Measurements from ENCODE around the gene AKR1E2.

Gene AKR1E2

DNA sequence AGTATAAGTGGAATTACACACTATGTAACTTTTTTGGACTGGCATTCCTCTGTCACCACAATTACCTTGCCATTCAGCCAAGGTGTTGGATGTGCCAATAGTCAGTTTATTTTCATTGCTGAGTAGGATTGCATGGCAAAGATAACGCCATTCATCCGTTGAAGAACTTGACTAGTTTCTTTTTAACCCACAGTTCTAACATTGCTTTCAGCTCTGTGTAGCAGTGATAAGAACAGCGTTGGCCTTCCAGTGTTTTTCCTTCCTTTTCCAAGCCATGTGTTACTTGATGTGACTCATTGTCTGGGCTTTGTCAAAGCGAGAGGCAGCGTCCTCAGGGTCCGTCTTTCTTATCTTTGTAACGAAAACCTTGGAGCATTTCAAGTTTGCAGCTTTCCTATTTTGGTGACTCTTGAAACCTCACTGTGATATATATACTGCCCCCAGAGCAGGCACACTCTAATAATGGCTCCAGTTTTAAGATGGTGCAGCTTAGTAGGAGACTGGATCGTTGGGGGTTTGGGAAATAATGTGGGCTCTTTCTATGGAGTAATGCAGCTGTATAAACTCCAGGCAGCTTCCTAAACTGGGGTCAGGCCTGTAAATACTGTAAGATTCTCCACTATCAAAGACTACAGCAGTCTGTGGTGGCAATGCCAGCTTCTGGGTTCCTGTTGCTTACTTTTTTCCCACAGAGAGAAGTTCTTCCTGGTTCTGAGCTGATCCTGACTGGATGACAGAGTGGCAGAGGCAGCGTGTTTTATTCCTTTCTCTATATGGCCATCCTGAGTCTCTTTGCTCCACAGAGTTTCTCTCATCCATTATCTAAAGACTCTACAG lies 41.7 kb downstream of the AKR1E2 start:
- FAIRE-seq, result no peak
- no peak for DNase-seq (ENCODE audit: insufficient read length, low spot score)
- no peak for TF ChIP-seq SPI1 (IDR thresholded peaks at IDR 0.05; ENCODE audit: low read depth, low read length)
- TF ChIP-seq TAF1 (IDR thresholded peaks at IDR 0.05; ENCODE audit: low read depth, low read length), result no peak
- TF ChIP-seq PAX5 (IDR thresholded peaks at IDR 0.05; ENCODE audit: insufficient read depth, low read length, severe bottlenecking), result no peak
- TF ChIP-seq POLR2AphosphoS5 (IDR thresholded peaks at IDR 0.05; ENCODE audit: low read depth, low read length), result no peak
- no peak for TF ChIP-seq POU2F2 (IDR thresholded peaks at IDR 0.05; ENCODE audit: low read depth, low read length)
- no peak for TF ChIP-seq POLR2A (IDR thresholded peaks at IDR 0.05; ENCODE audit: low read depth, low read length)

DNA sequence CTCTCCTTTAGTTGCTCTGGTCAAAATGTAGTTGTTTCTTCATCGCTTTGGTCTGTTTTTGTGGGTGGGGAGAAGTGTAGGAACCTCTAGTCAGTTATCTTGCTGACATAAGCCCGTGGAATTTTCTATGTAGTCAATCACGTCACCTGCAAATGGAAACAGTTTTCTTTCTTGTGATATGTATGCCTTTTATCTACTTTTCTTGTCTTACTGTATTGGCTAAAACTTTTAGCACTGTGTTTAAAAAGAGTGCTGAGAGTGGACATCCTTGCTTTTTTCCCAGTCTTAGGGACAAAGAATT lies 42.3 kb downstream of the AKR1E2 start:
- DNase-seq (ENCODE audit: insufficient read length, low spot score) (no peak), FAIRE-seq (no peak)
- no peak for TF ChIP-seq POLR2AphosphoS5 (IDR thresholded peaks at IDR 0.05; ENCODE audit: low read depth, low read length)
- TF ChIP-seq TAF1 (IDR thresholded peaks at IDR 0.05; ENCODE audit: low read depth, low read length), result no peak
- no peak for TF ChIP-seq POU2F2 (IDR thresholded peaks at IDR 0.05; ENCODE audit: low read depth, low read length)
- TF ChIP-seq SPI1 (IDR thresholded peaks at IDR 0.05; ENCODE audit: low read depth, low read length), result no peak
- TF ChIP-seq POLR2A (IDR thresholded peaks at IDR 0.05; ENCODE audit: low read depth, low read length), result no peak
- TF ChIP-seq PAX5 (IDR thresholded peaks at IDR 0.05; ENCODE audit: insufficient read depth, low read length, severe bottlenecking), result no peak

DNA sequence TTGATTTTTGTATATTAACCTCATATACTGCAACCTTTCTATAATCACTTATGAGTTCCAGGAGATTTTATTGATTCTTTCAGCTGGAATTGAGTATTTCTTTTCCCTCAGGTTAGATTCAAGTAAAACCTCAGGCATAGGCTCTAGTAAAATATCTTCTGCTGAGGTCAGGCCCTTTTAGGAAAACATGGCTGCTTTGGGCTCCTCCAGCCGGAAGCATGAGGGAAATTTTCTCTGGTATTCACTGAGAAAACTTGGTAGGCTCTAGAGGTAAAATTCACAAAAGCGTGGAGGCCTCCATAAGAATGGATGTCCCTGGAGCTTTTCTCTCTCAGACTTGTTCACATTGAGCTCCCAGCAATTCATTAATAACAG lies 56.7 kb downstream of the AKR1E2 start:
- DNase-seq (ENCODE audit: insufficient read length, low spot score) (no peak), FAIRE-seq (no peak)
- TF ChIP-seq POLR2AphosphoS5 (IDR thresholded peaks at IDR 0.05; ENCODE audit: low read depth, low read length) (no peak), POLR2A (IDR thresholded peaks at IDR 0.05; ENCODE audit: low read depth, low read length) (no peak), POU2F2 (IDR thresholded peaks at IDR 0.05; ENCODE audit: low read depth, low read length) (no peak), SPI1 (IDR thresholded peaks at IDR 0.05; ENCODE audit: low read depth, low read length) (no peak), PAX5 (IDR thresholded peaks at IDR 0.05; ENCODE audit: insufficient read depth, low read length, severe bottlenecking) (no peak), TAF1 (IDR thresholded peaks at IDR 0.05; ENCODE audit: low read depth, low read length) (no peak)

DNA sequence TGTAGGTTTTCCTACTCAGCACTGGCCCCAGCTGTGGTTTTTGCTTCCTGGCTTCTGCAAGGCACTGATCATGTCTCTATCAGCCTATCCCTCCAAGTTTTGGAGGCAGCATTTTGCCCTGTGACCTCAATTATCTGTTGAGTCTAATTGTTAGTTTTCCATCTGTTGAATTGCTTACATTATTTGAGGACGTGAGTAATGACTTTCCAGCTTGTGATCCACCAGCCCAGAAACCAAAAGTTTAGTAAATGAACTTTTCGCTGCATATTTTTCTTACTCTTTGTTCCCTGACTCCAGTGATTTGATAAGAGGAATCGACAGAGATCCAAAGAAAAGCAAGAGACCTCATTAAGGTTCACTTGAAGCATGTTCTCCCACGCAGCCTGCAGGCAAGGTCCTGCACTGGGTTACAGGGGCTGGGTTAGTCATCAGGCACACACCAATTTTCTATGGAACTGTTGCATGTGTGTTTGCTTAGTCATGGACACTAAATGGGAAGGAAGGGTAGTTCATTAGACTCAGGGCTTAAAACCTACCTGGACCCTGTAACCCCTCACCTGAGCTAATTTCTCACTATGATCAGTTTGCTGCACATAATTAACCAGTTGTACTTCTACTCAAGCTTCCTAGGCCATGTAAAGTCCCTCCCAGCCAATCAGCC lies 57.2 kb downstream of the AKR1E2 start:
- FAIRE-seq (no peak), DNase-seq (ENCODE audit: insufficient read length, low spot score) (no peak)
- TF ChIP-seq TAF1 (IDR thresholded peaks at IDR 0.05; ENCODE audit: low read depth, low read length) (no peak), PAX5 (IDR thresholded peaks at IDR 0.05; ENCODE audit: insufficient read depth, low read length, severe bottlenecking) (no peak), SPI1 (IDR thresholded peaks at IDR 0.05; ENCODE audit: low read depth, low read length) (no peak), POLR2A (IDR thresholded peaks at IDR 0.05; ENCODE audit: low read depth, low read length) (no peak), POLR2AphosphoS5 (IDR thresholded peaks at IDR 0.05; ENCODE audit: low read depth, low read length) (no peak), POU2F2 (IDR thresholded peaks at IDR 0.05; ENCODE audit: low read depth, low read length) (no peak)

DNA sequence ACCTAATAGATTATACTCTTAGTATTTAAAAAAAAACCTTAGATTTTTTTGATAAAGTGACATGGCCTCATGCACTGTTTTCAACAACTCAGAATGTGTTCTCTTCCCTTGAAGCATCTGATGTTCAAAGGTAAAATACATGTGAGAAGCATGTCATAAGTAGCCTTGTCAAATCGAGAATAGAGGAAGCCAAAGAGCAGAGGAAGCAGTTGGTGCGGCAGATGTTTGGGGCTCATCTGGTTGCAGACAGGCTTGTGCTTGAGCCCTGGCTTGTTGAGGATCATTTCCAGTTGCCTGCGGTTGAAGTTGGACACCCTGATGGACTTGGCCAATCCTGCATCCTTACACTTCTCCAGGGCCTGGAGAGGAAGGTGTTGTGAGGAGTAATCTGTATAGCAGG lies 59.2 kb downstream of the AKR1E2 start:
- FAIRE-seq (no peak), DNase-seq (ENCODE audit: insufficient read length, low spot score) (no peak)
- TF ChIP-seq POLR2A (IDR thresholded peaks at IDR 0.05; ENCODE audit: low read depth, low read length) (no peak), POU2F2 (IDR thresholded peaks at IDR 0.05; ENCODE audit: low read depth, low read length) (no peak), POLR2AphosphoS5 (IDR thresholded peaks at IDR 0.05; ENCODE audit: low read depth, low read length) (no peak), PAX5 (IDR thresholded peaks at IDR 0.05; ENCODE audit: insufficient read depth, low read length, severe bottlenecking) (no peak), SPI1 (IDR thresholded peaks at IDR 0.05; ENCODE audit: low read depth, low read length) (no peak), TAF1 (IDR thresholded peaks at IDR 0.05; ENCODE audit: low read depth, low read length) (no peak)

DNA sequence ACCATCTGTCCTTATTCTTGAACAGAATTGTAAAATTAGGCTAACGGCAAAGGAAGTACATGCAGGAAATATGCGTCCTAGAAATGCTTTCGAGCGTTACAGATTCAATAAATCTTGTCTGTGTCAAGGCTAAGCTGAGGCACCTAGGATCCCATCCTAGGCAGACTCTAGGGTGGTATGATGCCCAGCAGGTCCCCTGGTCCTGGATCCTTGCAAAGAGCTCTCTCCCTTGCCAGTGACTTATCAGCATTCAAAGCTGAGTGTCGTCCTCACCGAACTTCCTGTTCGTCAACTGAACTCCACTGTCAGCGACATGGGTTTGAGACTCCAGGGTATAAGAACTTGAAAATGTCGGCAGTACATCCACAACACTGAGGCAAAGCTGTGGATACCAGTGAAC lies 61.5 kb downstream of the AKR1E2 start:
- FAIRE-seq (no peak), DNase-seq (ENCODE audit: insufficient read length, low spot score) (no peak)
- TF ChIP-seq SPI1 (IDR thresholded peaks at IDR 0.05; ENCODE audit: low read depth, low read length) (no peak), POU2F2 (IDR thresholded peaks at IDR 0.05; ENCODE audit: low read depth, low read length) (no peak), POLR2A (IDR thresholded peaks at IDR 0.05; ENCODE audit: low read depth, low read length) (no peak), POLR2AphosphoS5 (IDR thresholded peaks at IDR 0.05; ENCODE audit: low read depth, low read length) (no peak), PAX5 (IDR thresholded peaks at IDR 0.05; ENCODE audit: insufficient read depth, low read length, severe bottlenecking) (no peak), TAF1 (IDR thresholded peaks at IDR 0.05; ENCODE audit: low read depth, low read length) (no peak)

DNA sequence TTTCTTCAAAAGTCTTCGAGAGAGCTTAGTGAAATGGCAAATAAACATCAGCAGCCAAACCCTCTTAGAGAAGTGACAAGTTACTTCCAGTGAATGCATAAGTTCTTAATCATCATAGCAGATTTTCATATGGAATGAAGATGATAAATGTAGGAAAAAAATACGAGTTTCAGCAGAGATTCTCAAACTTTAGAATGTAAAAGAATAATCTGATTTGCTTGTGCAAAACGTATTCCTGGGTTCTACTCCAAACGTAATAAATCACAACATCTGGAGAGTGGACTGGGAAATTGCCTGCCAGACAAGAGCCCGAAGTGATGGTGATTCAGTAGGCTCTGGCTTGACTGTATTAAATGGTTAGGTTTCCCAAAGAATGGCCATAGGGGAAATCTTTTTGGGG lies 62.2 kb downstream of the AKR1E2 start:
- no peak for DNase-seq (ENCODE audit: insufficient read length, low spot score)
- no peak for FAIRE-seq
- TF ChIP-seq POLR2A (IDR thresholded peaks at IDR 0.05; ENCODE audit: low read depth, low read length) (no peak), SPI1 (IDR thresholded peaks at IDR 0.05; ENCODE audit: low read depth, low read length) (no peak), POU2F2 (IDR thresholded peaks at IDR 0.05; ENCODE audit: low read depth, low read length) (no peak), TAF1 (IDR thresholded peaks at IDR 0.05; ENCODE audit: low read depth, low read length) (no peak), PAX5 (IDR thresholded peaks at IDR 0.05; ENCODE audit: insufficient read depth, low read length, severe bottlenecking) (no peak), POLR2AphosphoS5 (IDR thresholded peaks at IDR 0.05; ENCODE audit: low read depth, low read length) (no peak)

DNA sequence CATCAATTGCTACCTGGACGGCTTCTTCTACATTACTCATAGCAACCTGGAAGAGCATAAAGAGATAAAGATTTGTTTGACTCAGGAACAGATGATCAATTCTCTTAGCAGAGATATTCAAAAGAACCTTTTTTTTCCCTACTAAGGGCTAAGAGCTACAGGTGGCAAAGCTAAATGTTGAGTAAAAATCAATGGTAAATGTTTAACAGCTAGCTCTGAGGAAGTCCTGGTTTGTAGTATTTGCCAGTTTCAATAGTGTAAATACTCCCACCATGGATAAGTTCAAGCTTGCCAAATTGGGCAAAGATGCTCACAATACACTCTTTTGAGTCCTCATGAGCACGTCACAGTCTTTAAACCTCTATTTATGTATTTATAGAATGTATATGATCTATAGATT lies 64.0 kb downstream of the AKR1E2 start:
- TF ChIP-seq SPI1 (IDR thresholded peaks at IDR 0.05; ENCODE audit: low read depth, low read length) (no peak), POLR2A (IDR thresholded peaks at IDR 0.05; ENCODE audit: low read depth, low read length) (no peak)
- FAIRE-seq, result no peak
- no peak for DNase-seq (ENCODE audit: insufficient read length, low spot score)

DNA sequence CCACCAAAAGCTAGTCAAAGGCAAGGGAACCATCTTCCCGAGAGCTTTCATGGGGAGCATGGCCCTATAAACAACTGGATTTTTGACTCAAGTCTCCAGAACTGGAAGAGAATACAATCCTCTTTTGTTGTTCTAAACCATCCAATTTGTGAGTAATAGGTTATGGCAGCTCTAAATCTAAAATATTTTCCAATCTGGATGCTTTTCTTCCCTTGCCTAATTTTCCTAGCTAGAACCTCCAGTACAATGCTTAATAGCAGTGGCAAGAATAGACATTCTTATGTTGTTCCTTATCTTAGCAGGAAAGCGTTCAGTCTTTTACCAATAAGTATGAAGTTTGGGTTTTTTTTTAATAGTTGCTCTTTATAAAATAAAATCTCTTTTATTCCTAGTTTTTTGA lies 66.7 kb downstream of the AKR1E2 start:
- DNase-seq (ENCODE audit: insufficient read length, low spot score), result no peak
- TF ChIP-seq PAX5 (IDR thresholded peaks at IDR 0.05; ENCODE audit: insufficient read depth, low read length, severe bottlenecking), result no peak
- TF ChIP-seq POLR2AphosphoS5 (IDR thresholded peaks at IDR 0.05; ENCODE audit: low read depth, low read length), result no peak
- TF ChIP-seq POU2F2 (IDR thresholded peaks at IDR 0.05; ENCODE audit: low read depth, low read length), result no peak
- TF ChIP-seq POLR2A (IDR thresholded peaks at IDR 0.05; ENCODE audit: low read depth, low read length), result no peak
- no peak for TF ChIP-seq SPI1 (IDR thresholded peaks at IDR 0.05; ENCODE audit: low read depth, low read length)
- TF ChIP-seq TAF1 (IDR thresholded peaks at IDR 0.05; ENCODE audit: low read depth, low read length), result no peak
- FAIRE-seq, result no peak

All from GM12891 (cell line).